GM12878 (cell line): ENCODE data around the gene KNTC1. TPM values are rescaled to one million over a fixed set of nuclear protein-coding genes. Genes with fewer than 3 reads are reported as not detected.

Experiments
- ATF2 ChIP-seq: IDR thresholded peaks from 2 replicates; pipeline ENCODE4 v1.6.1; 2012; ENCODE audit warnings: low read length, inconsistent platforms
- BACH1 ChIP-seq: fragments of 450-650 bp; IDR thresholded peaks from 2 replicates; pipeline ENCODE4 v1.6.1; 2017; ENCODE audit warnings: mild to moderate bottlenecking, borderline replicate concordance
- CTCF ChIP-seq, 3 experiments: IDR thresholded peaks in 2 of 3; conservative IDR thresholded peaks in 1 of 3; 2 replicates each; pipeline ENCODE4 v1.5.1; 2011; ENCODE audit warnings: low read depth in 3 of 3, low read length in 3 of 3, mild to moderate bottlenecking in 3 of 3, control low read depth in 2 of 3, moderate library complexity in 2 of 3, inconsistent platforms in 1 of 3, mixed read lengths in 1 of 3; ENCODE audit not compliant: control insufficient read depth in 2 of 3, insufficient read depth in 1 of 3; ENCODE audit errors: extremely low read depth in 1 of 3
- E2F8 ChIP-seq: fragments of 450-650 bp; IDR thresholded peaks from 2 replicates; pipeline ENCODE4 v1.6.1; 2018; ENCODE audit warnings: mild to moderate bottlenecking, low read depth, moderate library complexity; ENCODE audit not compliant: partially characterized antibody
- EP300 ChIP-seq, 2 experiments: fragments of 150-350 bp in 1 of 2; IDR thresholded peaks; 2 replicates each; pipeline ENCODE4 v1.6.1; 2011 to 2012; ENCODE audit warnings: low read depth in 2 of 2, low read length in 2 of 2, borderline replicate concordance in 1 of 2, improper control_type of control experiment in 1 of 2, inconsistent platforms in 1 of 2; ENCODE audit not compliant: control insufficient read depth in 1 of 2
- FOS ChIP-seq: IDR thresholded peaks from 3 replicates; pipeline ENCODE4 v1.6.1; 2011; ENCODE audit warnings: borderline replicate concordance; ENCODE audit not compliant: insufficient read length; ENCODE audit errors: extremely low read depth
- MTA2 ChIP-seq: fragments of 450-650 bp; IDR thresholded peaks from 2 replicates; pipeline ENCODE4 v1.6.1; 2016; ENCODE audit warnings: low read depth, mild to moderate bottlenecking, moderate library complexity
- NFYB ChIP-seq: IDR thresholded peaks from 2 replicates; pipeline ENCODE4 v1.6.1; 2011; ENCODE audit warnings: low read depth, mild to moderate bottlenecking, low read length, improper control_type of control experiment, moderate library complexity; ENCODE audit not compliant: insufficient read depth
- NR2C2 ChIP-seq: IDR thresholded peaks from 2 replicates; pipeline ENCODE4 v1.6.1; 2011; ENCODE audit warnings: borderline replicate concordance, low read depth; ENCODE audit not compliant: control insufficient read depth, insufficient read length
- NR2F1 ChIP-seq: fragments of 450-650 bp; conservative IDR thresholded peaks from 2 replicates; pipeline ENCODE4 v1.6.1; 2017; ENCODE audit warnings: mild to moderate bottlenecking
- SUZ12 ChIP-seq: fragments of 200-600 bp; sonication (generic); IDR thresholded peaks from one replicate; pipeline ENCODE4 v1.6.1; 2018; ENCODE audit warnings: antibody characterized with exemption, mild to moderate bottlenecking; ENCODE audit not compliant: unreplicated experiment
- TCF3 ChIP-seq: IDR thresholded peaks from 2 replicates; pipeline ENCODE4 v1.6.1; 2012; ENCODE audit warnings: low read depth, mild to moderate bottlenecking, low read length, borderline replicate concordance; ENCODE audit not compliant: insufficient read depth
- polyA plus RNA-seq, 11 experiments: library from polyadenylated mRNA; depleted of rRNA in 4 of 11; unstranded in 6 of 11; stranded (reverse) in 5 of 11; fragments of >200 nt; fragmentation: Nextera tagmentation in 4 of 11; fragmentation: Illumina TruSeq in 1 of 11; extraction: Ambion mirVana in 4 of 11; extraction: Trizol in 1 of 11; gene quantifications; 1 replicate in 1 of 11; 2 replicates in 10 of 11; pipeline versions ENCODE4 v1.2.1 to v1.2.3, GENCODE V29; 2011 to 2016; ENCODE audit warnings: inconsistent platforms in 2 of 11, missing spikeins in 2 of 11, low read depth in 1 of 11
- total RNA-seq, 4 experiments: library from RNA; depleted of rRNA in 3 of 4; stranded (reverse); fragments of >200 nt in 3 of 4; fragmentation: Illumina TruSeq in 1 of 4; extraction: Trizol in 1 of 4; gene quantifications; 2 replicates each; pipeline versions ENCODE4 v1.2.1 to v1.2.3, GENCODE V29; 2013 to 2021
- TF ChIP-seq, protein P1 (sequence below): IDR thresholded peaks from 2 replicates; pipeline ENCODE4 v1.6.1; 2012; ENCODE audit warnings: improper control_type of control experiment, low read depth, low read length; ENCODE audit not compliant: insufficient replicate concordance
- TF ChIP-seq, protein P2 (sequence below): IDR thresholded peaks from 2 replicates; pipeline ENCODE4 v1.6.1; 2012; ENCODE audit warnings: low read depth, low read length, improper control_type of control experiment

KNTC1 gene
- total and polyA plus RNA-seq, 10 of the 15 experiments (the other 5 are each of a cell fraction or from before 2014, with no cell fraction given) = 37.2 to 118 (median 76.3) TPM

DNA sequence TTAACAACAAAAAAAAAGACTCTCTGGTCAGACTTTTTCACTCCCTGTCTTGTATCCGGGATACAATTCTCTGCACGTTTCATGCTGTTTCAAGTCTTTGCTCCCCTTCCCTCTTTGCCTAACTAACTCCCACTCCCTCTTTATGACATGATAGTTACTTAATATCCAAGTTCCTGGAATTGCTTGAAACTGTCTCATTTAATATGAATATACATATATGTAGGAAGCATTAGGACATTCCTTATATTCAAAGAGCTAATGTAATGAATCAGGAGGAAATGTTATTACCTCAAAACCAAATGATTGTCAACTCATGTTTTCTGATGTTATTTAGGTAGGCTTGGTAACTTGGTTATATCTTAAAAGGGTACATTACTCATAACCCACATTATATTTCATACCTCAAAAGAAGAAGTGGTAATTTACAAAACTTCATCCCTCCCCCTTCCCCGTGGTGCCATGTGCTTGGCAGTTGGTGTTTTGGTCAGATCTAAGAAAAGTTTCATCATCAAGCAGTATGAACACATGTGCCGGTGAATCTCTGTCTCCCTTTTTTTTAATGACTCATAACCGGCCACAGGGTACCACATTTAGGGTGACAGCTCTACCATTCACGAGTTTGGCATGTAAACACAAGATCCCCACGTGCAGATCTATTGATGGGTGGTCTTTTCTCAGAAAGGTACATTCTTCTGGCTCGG lies 119.6 kb downstream of the KNTC1 start (continued):
- TF ChIP-seq, protein P1, sequence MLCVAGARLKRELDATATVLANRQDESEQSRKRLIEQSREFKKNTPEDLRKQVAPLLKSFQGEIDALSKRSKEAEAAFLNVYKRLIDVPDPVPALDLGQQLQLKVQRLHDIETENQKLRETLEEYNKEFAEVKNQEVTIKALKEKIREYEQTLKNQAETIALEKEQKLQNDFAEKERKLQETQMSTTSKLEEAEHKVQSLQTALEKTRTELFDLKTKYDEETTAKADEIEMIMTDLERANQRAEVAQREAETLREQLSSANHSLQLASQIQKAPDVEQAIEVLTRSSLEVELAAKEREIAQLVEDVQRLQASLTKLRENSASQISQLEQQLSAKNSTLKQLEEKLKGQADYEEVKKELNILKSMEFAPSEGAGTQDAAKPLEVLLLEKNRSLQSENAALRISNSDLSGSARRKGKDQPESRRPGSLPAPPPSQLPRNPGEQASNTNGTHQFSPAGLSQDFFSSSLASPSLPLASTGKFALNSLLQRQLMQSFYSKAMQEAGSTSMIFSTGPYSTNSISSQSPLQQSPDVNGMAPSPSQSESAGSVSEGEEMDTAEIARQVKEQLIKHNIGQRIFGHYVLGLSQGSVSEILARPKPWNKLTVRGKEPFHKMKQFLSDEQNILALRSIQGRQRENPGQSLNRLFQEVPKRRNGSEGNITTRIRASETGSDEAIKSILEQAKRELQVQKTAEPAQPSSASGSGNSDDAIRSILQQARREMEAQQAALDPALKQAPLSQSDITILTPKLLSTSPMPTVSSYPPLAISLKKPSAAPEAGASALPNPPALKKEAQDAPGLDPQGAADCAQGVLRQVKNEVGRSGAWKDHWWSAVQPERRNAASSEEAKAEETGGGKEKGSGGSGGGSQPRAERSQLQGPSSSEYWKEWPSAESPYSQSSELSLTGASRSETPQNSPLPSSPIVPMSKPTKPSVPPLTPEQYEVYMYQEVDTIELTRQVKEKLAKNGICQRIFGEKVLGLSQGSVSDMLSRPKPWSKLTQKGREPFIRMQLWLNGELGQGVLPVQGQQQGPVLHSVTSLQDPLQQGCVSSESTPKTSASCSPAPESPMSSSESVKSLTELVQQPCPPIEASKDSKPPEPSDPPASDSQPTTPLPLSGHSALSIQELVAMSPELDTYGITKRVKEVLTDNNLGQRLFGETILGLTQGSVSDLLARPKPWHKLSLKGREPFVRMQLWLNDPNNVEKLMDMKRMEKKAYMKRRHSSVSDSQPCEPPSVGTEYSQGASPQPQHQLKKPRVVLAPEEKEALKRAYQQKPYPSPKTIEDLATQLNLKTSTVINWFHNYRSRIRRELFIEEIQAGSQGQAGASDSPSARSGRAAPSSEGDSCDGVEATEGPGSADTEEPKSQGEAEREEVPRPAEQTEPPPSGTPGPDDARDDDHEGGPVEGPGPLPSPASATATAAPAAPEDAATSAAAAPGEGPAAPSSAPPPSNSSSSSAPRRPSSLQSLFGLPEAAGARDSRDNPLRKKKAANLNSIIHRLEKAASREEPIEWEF = no peak
- TF ChIP-seq, protein P2, sequence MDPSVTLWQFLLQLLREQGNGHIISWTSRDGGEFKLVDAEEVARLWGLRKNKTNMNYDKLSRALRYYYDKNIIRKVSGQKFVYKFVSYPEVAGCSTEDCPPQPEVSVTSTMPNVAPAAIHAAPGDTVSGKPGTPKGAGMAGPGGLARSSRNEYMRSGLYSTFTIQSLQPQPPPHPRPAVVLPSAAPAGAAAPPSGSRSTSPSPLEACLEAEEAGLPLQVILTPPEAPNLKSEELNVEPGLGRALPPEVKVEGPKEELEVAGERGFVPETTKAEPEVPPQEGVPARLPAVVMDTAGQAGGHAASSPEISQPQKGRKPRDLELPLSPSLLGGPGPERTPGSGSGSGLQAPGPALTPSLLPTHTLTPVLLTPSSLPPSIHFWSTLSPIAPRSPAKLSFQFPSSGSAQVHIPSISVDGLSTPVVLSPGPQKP = no peak
- peak; percentile 95 for TF ChIP-seq ATF2
- peak; percentile 82 for TF ChIP-seq MTA2
- no peak for TF ChIP-seq NFYB
- no peak for TF ChIP-seq SUZ12
- no peak for TF ChIP-seq NR2C2
- TF ChIP-seq BACH1 = peak; percentile 33; the same call in 1 of the 2 replicates
- TF ChIP-seq NR2F1 = 0 out of 2 replicates have a peak, but pooled peaks have one; percentile 41
- TF ChIP-seq EP300 (IDR thresholded peaks at IDR 0.05; ENCODE audit: borderline replicate concordance in 1 of 2, control insufficient read depth in 1 of 2, low read depth in 2 of 2, low read length in 2 of 2) = peak; percentile 62 to 98; a peak in 3 of 4 replicates
- no peak for TF ChIP-seq CTCF (IDR thresholded peaks at IDR 0.05 in 2 of 3, conservative IDR thresholded peaks at IDR 0.05 in 1 of 3; ENCODE audit: control insufficient read depth in 2 of 3, extremely low read depth in 1 of 3, insufficient read depth in 1 of 3, low read depth in 3 of 3, low read length in 3 of 3)
- no peak; the same call in 1 of the 2 replicates for TF ChIP-seq TCF3
- TF ChIP-seq FOS = no peak
- TF ChIP-seq E2F8 = no peak
